Urothelium cell line (cell line): Measurements from ENCODE around the gene LZTR1.
A peak's percentile ranks its signal among the peaks of the same experiment; 100 is the strongest.

Source experiments
- DNase-seq: peaks from one replicate; pipeline ENCODE4 v3.0.0; 2011; ENCODE audit warnings: low spot score, mixed read lengths
- FAIRE-seq: peaks from 2 replicates; lab custom pipeline; 2011; peaks lifted over from hg19 to GRCh38; lab: Jason Lieb, UNC

Gene LZTR1

DNA sequence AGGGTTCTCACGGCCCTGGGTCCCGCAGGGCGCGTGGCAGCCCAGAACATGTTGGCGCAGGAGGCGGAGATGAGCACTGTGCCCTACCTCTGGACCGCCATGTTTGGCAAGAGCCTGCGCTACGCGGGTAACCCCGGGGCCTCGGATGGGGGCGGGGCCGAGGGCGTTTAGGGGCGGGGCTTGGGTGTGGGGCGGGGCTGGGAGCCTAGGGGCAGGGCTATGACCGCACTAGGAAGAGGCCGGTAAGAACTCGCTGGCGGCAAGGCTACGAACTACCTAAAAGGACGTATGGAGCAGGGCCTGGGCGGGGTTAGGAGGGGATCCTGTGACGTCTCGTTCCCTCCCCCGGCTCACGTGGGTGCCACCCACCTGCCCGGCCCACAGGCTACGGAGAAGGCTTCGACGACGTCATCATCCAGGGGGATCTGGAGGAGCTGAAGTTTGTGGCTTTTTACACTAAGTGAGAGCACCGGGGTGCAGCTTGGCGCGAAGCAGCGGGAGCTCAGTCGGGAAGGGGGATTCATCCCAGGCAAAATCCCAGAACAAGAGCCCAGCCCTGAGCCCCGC, 2.8 kb upstream of the LZTR1 start:
- DNase-seq, result no peak
- no peak for FAIRE-seq

DNA sequence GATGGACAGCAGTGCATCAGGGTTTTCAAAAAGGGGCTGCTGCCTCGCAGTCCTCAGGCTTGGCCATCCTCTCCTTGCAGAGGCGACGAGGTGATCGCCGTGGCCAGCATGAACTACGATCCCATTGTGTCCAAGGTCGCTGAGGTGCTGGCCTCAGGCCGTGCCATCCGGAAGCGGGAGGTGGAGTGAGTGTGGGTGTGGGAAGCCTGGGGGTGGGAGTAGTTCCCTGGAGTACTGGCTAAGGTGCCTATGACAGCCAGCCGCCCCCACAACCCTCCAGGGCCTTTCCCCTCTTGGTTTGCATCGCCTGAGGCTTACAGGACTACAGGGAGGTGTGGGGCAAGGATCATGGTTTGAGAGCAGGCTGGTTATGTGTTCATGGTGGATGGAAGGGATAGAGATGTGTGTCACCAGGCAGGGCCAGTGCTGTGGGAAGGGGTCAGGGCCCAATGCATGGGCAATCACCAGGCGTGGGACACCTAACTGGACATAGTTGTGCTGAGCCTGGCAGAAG, 2.1 kb upstream of the LZTR1 start:
- no peak for FAIRE-seq
- DNase-seq, result no peak

DNA sequence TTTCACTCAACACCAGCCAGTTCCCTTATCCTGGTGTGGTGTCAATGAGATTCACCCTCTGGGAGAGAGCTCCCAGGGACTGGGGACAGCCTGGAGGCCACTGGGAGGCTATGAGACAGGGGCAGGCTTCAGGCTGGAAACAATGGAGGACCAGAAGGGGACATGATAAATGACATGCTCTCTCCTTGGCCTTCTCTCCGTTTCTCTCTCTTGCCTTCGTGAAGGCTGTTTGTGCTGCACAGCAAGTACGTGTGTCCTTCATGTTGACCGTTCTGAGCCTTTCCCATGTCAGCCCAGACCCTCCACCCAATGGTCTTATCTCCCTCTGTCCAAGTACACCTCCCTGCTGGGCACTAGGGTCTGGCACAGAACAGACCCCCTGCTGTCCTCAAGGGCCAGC, 1.6 kb upstream of the LZTR1 start:
- DNase-seq, result no peak
- no peak for FAIRE-seq

DNA sequence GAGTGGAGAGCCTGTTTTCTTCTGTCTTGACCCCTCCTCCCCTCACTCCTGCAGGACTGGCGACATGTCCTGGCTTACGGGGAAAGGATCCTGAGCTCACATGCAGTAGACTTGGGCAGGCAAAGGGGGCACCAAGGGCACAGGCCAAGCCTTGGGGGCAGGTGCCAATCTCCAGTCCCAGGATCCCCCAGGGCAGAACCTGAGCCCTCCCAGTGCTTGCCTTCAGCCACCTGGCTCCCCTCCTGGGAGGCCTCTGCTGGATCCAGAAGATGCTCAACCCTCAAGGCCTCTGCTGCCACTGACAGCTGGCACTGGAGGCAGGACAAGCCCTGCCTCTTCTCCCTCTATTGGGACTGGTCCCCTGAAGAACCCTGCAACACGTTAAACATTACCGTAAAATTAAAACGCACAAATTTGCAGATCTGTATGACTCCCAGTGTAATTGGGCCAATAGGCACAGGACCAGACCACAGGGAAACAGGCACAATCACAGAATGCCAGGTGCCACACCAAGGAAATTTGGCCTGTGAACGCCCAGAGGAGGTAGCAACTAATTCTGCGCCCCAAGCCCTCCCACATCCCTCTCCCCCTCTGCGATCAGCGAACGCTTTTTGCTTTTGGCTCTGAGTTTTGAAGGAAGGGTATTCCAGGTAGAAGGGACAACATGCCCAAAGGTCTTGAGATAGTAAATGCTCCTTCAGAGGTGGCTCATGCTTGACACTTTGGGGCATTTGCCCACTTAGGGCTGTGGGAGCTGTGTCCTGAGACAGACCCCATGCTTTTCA, 967 bp upstream of the LZTR1 start:
- DNase-seq (no peak), FAIRE-seq (no peak)

DNA sequence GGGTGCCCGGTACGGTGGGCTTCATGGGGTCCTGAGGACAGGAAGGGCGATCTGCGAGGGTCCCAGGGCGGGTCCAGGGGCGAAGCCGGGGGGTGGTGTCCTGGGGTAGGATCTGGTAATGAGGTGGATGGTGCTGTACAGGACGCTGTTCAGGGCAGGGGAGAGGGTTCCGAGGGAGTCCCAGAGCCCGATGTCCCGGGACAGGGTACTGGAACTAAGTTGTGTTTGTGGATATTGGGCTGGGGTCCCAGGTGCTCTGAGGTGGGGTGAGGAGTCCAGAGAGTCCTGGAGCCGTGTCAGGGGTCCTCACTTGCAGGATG, 426 bp downstream of the LZTR1 start:
- no peak for FAIRE-seq

DNA sequence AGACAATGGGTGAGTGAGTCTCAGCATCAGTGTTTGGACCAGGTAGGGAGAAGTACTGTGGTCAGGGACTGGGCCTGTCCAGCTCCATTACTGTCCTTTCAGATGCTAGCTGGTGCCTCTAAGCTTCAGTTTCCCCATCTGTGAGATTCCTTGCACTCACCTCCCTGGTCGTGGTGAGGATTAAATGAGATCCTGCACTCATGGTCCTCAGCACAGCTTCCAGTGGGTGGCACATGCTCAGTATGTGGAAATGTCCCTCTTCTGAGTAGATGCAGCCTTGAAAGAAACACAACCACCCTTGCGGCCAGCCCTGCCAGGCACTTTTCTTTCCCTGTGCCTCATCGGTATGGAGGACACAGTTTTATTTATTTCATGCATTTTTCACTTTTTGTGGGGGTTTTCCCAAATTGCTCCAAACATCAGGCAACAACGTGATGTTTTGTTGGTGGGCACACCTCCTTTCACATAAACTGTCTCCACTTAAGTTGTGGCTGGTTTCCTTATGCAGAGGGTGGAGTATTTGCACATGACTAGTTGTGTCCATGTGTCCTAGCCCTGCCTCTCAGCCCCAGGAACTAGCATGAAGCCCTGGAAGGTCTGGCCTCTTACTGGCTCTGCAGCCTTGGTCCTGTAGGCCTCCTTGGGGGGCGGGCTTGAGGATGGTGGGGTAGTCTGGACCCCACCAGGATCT, 1.1 kb downstream of the LZTR1 start:
- DNase-seq (no peak), FAIRE-seq (no peak)

More for the DNA sequence above, 426 bp downstream of the LZTR1 start:
- no peak for DNase-seq

DNA sequence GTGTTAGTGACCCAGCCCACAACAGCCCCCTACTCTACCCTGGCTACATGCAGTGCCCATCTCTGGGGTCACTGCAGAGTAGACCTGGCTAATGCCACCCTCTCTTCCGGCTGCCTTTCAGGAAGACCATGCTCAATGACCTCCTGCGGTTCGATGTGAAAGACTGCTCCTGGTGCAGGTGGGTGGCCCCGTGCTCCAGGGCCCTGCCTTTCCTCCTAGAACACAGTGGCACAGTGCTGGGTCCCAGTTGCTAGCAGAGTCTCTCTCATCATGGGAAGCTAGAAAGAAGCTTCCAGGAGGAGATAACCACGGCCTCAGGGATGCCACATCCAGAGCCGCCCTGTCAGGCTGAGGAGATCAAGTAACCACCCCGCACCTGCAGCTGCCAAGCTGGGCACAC, 3.6 kb downstream of the LZTR1 start:
- DNase-seq, result no peak
- no peak for FAIRE-seq

DNA sequence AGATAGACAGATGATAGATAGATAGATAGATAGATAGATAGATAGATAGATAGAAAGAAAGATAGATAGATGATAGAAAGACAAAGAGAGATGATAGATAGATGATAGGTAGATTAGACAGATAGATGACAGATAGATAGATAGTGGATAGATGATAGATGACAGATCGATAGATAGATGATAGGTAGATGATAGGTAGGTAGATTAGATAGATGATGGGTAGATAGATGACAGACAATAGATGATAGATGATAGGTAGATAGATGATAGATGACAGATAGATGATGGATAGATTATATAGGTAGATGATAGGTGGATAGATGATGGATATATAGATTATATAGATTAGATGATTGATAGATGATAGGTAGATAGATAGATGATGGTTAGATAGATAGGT, 4.3 kb downstream of the LZTR1 start:
- DNase-seq (no peak), FAIRE-seq (no peak)

DNA sequence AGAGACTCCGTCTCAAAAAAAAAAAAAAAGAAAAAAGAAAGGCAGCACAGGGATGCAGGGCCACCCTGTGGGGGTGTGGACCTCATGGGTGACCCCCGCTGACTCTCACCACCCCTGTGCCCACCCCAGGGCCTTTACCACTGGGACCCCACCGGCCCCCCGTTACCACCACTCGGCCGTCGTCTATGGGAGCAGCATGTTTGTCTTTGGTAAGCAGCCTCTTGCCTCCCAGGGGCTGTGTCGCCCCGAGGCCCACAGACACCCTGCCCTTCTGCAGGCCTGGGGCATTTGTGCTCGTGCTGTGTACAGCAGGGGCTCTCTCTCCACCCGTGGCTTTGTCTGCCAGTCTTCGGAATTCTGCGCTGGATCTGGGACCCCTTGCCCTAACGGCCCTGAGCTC, 5.3 kb downstream of the LZTR1 start:
- no peak for DNase-seq
- peak; percentile 35 for FAIRE-seq

DNA sequence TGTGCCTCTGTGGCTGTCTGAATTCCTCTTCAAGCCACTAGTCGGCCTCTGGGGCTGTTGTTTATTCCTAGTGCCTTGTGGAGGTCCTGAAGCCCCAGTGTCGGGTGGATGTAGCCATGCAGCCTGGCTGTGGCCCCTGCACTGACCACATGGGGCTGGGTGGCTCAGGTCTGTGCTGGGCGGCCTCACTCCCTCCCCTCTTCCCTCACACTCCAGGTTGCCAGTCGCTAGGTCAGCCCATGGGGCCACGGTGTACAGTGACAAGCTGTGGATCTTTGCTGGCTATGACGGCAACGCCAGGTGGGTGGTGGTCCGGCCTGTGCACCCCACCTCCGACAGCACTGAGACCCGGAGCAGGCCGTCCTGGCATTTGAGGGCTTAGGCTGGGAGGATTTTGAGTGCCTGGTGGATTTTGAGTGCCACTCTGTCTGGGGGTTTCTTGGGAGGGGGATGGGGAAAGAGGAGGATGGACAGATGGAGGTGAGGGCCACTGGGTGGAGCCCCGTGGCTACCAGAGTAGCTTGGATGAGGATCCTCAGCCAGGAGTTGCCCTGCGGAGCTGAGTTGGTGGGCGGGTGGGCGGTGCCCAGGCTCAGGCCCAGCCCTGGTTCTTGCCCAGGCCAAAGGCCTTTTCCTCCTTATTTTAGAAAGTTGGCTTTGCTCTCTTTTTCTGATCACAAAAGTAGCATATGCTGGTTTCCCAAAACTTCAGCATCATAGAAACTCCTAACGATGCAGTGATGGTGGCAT, 6.7 kb downstream of the LZTR1 start:
- DNase-seq, result no peak
- peak; percentile 76 for FAIRE-seq

DNA sequence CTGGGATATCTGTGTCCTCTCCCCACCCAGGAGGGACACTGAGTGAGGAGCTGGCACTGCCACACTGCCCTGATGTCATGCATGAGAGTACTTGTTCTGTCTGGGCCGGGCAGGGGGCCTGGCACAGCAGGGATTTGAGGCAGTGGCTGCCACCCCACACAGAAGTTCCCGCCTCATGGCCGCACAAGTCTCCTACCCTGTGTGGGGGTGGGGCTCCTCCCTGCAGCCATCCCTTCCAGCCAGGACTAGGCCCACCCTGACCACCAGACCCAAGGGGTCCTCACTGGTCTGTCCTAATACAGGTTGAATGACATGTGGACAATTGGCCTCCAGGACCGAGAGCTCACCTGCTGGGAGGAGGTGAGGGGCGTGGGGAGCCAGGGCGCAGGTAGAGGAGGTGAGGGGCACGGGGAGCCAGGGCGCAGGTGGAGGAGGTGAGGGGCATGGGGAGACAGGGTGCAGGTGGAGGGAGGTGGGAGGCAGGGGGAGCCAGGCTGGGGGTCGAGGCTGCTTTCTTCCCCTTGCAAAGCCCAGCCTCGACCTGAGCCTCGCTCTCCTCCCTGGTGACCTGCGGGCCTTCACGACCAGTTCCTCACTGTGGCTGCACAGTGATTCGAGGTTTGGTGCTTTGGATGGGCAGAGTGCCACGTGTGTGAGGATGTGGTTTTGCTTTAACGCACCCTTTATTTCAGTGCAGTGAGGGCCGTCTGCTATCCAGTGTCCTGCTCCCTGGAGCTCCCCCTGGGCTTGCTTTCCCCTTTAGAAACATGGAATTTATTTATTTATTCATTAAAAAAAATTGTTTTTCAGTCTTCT, 7.4 kb downstream of the LZTR1 start:
- DNase-seq (no peak), FAIRE-seq (peak; percentile 52)

DNA sequence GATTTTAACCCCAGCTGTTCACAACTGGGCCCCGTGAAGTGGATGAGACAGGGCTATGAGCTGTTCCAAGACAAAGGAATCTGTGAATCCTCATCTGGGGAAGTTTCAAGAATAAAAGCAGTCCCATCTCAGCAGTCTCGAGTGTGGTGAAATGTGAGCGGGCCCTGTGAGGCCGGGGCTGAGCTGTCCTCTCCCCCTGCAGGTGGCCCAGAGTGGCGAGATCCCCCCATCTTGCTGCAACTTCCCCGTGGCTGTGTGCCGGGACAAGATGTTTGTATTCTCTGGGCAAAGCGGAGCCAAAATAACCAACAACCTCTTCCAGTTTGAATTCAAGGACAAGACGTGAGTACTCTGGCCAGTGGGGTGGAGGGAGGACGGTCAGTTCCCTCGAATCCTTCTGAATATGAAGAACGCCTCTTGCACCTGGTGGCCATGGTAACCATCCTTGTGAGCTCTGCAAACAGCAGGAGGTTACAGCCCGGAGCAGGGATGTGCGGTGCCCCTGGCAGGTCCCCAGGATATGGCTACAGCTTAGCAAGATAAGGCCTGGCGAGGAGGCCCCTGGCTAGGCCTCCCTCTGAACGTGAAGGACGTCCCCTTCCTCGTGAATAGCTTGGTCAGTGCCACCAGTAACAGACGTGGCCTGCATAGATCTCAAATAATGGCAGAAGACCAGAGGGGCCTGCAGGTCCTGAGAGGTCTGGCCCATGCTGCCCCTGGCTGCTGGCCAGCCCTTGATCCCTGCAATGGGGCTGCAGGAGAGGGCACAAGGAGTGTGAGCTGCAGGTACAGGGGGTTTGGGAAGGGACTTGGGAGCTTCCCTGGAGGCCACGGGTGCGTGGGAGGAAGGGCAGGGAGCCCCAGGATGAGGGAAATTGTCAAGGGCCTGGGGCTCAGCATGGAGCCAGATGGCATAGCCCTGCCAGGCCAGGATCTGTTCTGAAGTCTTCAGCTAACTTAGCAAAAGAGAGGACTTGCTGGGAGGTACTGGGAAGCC, 8.4 kb downstream of the LZTR1 start:
- no peak for DNase-seq
- FAIRE-seq, result no peak

DNA sequence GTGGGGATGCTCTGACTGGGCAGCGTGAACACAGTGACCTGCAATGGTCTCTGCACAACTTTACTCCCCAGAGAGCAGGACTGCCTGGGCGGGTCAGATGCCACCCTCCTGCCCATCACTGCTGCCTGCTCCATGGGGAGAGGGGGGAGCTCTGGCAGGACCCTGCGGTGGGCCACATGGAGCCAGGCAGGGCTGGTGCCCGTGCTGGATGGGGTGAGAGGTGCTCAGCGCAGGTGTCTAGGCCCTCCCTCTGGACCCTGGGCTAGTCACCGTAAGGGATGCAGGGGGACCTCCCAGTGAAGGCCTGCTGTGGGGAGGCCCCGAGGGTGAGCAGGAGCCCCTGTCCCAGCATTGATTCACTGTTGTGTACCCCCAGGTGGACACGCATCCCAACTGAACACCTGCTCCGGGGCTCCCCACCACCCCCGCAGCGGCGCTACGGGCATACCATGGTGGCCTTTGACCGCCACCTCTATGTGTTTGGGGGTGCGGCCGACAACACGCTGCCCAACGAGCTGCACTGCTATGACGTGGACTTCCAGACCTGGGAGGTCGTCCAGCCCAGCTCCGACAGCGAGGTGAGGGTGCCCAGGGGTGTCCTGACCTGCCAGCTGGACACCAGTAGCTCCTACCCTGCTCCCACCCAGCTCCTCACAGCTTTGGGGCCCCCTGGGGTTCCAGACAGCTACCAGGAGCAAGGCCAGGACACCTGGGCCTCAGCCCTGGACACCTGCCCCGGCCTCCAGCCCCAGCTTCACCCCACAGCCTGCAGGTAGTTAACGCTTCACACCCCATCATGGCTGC, 9.4 kb downstream of the LZTR1 start:
- DNase-seq (no peak), FAIRE-seq (no peak)

DNA sequence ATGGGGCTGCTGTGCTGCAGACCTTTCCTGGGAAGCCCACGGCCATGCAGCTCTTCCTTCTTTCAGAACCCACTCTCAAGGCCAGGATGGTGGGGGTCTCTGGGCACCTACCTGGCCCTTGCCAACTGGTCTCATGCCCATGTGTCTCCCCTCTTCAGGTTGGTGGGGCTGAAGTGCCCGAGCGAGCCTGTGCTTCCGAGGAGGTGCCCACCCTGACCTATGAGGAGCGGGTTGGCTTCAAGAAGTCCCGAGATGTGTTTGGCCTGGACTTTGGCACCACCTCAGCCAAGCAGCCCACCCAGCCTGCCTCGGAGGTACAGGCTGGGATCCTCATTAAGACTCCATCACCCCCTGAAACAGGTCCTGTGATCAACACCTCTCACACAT, 10.0 kb downstream of the LZTR1 start:
- DNase-seq, result no peak
- peak; percentile 13 for FAIRE-seq

DNA sequence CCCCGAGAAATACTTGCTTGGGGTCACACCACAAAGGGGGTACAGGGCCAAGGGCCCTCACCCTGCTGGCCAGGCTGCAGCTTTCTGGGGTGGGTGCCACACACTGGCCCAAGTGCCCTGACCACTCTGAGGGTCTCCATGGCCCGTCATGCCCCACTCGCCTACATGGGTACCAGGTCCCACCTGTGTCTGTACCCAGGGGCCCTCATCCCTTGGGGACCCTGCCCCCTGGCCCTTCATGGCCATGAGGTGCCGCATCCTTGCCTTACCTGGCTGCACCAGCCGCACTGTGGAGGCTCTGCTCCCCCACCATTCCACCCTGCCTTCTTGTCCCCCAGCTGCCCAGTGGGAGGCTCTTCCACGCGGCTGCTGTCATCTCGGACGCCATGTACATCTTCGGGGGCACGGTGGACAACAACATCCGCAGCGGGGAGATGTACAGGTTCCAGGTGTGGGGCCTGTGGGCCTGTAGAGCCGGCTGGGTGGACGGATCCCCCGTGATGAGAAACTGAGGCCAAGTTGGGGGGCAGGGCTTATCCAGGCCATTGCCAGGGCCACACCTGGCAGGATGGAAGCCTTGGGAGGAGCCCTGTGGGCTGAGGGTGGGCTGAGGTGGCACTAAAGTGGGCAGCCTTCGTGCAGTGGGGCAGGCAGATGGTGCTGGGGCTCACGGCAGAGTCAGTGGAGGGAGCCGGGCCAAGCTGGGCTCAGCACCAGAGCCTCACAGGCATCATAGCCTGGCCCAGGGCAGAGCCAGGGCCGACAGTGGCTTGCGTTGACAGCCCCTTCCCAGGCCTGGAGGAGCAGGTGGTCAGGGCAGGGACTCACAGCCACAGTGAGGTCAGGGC, 10.6 kb downstream of the LZTR1 start:
- FAIRE-seq (no peak), DNase-seq (no peak)

DNA sequence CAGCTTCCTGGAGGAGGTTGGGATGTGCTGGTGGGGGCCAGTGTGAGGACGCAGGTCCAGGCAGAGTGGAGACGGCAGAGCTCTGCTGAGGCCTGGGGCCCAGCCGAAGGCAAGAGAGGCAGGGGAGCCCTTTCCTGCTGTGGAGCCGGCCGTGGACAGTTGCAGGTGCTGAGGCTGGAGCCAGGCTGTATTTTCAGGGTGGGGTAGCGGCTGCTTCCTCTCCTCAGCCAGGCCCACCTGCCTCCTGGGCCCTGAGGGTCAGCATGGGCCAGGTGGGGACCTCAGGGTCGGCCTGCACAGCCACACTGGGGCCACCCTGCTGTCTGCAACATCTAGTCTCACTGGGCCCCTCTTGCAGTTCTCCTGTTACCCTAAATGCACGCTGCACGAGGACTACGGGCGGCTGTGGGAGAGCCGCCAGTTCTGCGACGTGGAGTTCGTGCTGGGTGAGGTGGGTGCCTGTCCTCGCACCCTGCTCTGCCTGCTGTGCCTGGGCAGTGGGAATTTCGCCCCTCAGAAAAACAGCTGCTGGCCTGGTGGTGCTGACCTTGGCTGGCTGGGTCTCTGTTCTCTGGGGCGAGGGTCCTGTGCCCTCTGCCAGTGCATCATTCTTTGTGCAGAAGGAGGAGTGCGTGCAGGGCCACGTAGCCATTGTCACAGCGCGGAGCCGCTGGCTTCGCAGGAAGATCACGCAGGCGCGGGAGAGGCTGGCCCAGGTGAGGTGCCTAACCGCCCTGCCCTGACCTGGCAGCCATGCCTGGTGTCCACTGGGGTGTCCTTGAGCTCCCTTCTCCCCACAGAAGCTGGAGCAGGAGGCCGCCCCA, 11.4 kb downstream of the LZTR1 start:
- FAIRE-seq (no peak), DNase-seq (no peak)
